Tibial artery (tissue), 4 donors: ENCODE data around the gene INSYN2B.

Experiments used
- DNase-seq, 2 donors: peaks; one replicate each; pipeline ENCODE4 v3.0.0-alpha.2; 2019
- H3K27ac ChIP-seq, 2 donors: fragments of 200-600 bp; sonication (generic) in 1 of 2; 1 replicate in 1 of 2; 2 replicates in 1 of 2; pipeline ENCODE4 v1.5.1; 2018 to 2019; ENCODE audit warnings: mild to moderate bottlenecking in 1 of 2
- H3K27me3 ChIP-seq, 2 donors: fragments of 200-600 bp; sonication (generic) in 1 of 2; one replicate each; pipeline versions ENCODE4 v1.5.1 to v1.6.0; 2016 to 2019
- H3K36me3 ChIP-seq, 3 donors: fragments of 200-600 bp; sonication (generic) in 2 of 3; one replicate each; pipeline ENCODE4 v1.5.1; 2016 to 2019; ENCODE audit warnings: mild to moderate bottlenecking in 2 of 3
- H3K4me1 ChIP-seq, 4 donors: fragments of 200-600 bp; sonication (generic) in 2 of 4; 1 replicate in 3 of 4; 2 replicates in 1 of 4; pipeline ENCODE4 v1.5.1; 2016 to 2019
- H3K4me3 ChIP-seq, 2 donors: fragments of 200-600 bp; sonication (generic) in 1 of 2; 1 replicate in 1 of 2; 2 replicates in 1 of 2; pipeline ENCODE4 v1.5.1; 2018 to 2019; ENCODE audit warnings: mild to moderate bottlenecking in 2 of 2
- H3K9me3 ChIP-seq, 3 donors: fragments of 200-600 bp; sonication (generic) in 1 of 3; one replicate each; pipeline ENCODE4 v1.5.1; 2016 to 2019
- intact Hi-C: fragments of 100-400 bp; cut with DNase I; formaldehyde crosslinking; loops from one replicate; pipeline ENCODE4 v1.15.0; 2023; ENCODE audit warnings: low total_unique reads
- TF ChIP-seq, protein P1 (sequence below), 2 experiments: fragments of 200-600 bp in 1 of 2; fragments of 450-650 bp in 1 of 2; IDR thresholded peaks; one replicate each; pipeline ENCODE4 v1.5.1; 2017 to 2019; ENCODE audit warnings: antibody characterized with exemption in 2 of 2, mild to moderate bottlenecking in 1 of 2, moderate library complexity in 1 of 2

INSYN2B gene

DNA sequence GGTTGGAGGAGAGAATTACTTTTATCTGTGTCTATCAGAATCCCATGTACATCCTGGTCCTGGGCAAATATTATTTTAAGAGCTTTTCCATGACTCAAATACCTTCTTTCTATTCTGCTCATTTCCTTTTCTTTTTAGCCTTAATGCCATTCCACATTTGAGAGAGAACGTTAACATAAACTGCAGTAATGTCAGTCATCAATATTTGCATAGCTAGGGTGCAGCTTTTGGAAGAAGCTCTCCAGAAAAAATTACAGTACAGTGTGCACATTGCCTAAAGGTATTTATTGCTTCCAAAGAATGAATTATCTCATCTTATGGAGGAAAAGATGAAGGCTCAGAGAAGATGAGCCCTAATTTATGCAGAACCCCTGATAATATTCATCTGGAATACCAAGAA, 58.3 kb downstream of the INSYN2B start:
- no peaks in the 10 kb centered on the region for H3K4me1 ChIP-seq
- TF ChIP-seq, protein P1, sequence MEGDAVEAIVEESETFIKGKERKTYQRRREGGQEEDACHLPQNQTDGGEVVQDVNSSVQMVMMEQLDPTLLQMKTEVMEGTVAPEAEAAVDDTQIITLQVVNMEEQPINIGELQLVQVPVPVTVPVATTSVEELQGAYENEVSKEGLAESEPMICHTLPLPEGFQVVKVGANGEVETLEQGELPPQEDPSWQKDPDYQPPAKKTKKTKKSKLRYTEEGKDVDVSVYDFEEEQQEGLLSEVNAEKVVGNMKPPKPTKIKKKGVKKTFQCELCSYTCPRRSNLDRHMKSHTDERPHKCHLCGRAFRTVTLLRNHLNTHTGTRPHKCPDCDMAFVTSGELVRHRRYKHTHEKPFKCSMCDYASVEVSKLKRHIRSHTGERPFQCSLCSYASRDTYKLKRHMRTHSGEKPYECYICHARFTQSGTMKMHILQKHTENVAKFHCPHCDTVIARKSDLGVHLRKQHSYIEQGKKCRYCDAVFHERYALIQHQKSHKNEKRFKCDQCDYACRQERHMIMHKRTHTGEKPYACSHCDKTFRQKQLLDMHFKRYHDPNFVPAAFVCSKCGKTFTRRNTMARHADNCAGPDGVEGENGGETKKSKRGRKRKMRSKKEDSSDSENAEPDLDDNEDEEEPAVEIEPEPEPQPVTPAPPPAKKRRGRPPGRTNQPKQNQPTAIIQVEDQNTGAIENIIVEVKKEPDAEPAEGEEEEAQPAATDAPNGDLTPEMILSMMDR (IDR thresholded peaks at IDR 0.05), result no peak
- H3K36me3 ChIP-seq, result no peaks in the 10 kb centered on the region
- H3K9me3 ChIP-seq, result no peaks in the 10 kb centered on the region
- no peak overlapping the region for H3K27ac ChIP-seq
- no peak overlapping the region for H3K4me3 ChIP-seq
- H3K27me3 ChIP-seq, result no peaks in the 10 kb centered on the region
- no peak for DNase-seq
- intact Hi-C loops, result no loop called here

DNA sequence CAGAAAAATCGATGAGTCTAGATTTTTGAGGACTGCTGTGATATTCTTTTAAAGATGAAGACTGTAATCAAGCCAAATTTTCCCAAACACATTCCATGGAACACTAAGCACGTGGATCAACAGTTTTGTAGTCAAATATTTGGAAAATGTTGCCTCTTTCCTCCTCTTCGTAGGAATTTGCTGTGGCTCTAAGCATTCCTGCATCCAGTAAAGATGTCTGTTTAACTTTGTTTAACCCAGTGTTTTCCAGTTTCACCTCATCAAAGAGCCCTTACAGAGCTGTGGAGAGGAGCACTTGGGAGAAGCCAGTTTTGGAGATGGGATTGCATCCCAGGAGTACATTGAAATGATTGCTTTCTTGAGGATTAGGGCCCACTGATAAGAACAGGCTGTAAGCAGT, 58.9 kb downstream of the INSYN2B start:
- DNase-seq, result no peak
- Histone ChIP-seq H3K9me3 (no peaks in the 10 kb centered on the region), H3K27me3 (no peaks in the 10 kb centered on the region), H3K4me1 (no peaks in the 10 kb centered on the region), H3K27ac (no peak overlapping the region), H3K4me3 (no peak overlapping the region), H3K36me3 (no peaks in the 10 kb centered on the region)
- TF ChIP-seq, protein P1 (IDR thresholded peaks at IDR 0.05), result no peak
- intact Hi-C loops, result no loop called here

DNA sequence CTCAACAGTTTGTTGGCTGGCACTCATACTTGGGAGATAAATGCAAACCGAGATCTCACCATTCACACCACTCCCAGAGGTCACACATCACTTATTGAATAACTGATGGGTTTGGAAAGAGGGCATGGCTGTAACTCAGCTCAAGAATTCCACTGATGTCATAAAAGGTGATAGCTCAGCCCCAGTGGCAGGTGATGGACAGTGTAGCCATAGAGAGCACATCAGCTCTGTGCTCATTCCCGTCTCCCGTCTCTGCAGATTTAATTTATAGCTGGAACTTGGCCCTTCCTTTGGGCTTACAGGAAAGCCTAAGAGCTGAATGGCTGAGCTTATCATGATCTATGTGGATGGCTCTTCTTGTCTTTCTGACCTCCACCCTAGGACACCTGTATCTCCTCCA, 59.8 kb downstream of the INSYN2B start:
- intact Hi-C loops, result no loop called here
- Histone ChIP-seq H3K9me3 (no peaks in the 10 kb centered on the region), H3K4me3 (no peak overlapping the region), H3K4me1 (no peaks in the 10 kb centered on the region), H3K27me3 (no peaks in the 10 kb centered on the region), H3K36me3 (no peaks in the 10 kb centered on the region), H3K27ac (no peak overlapping the region)
- no peak for DNase-seq
- TF ChIP-seq, protein P1 (IDR thresholded peaks at IDR 0.05), result no peak

DNA sequence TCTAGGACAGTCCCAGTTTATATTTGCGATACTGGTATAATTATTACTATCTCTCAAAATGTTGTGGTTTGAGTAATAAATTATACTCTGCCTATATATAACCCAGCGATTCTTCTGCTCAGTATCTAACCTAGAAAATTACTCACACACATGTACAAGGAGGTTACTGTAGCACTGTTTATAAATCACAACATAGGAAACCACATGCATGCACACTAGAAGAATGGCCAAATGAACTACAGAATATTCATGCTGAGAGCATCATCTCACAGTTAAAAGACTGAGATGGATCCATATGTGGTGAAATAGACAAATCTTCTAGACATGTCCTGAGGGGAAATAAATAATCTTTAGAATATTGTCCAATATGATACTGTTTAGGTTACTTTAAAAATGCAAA, 62.1 kb downstream of the INSYN2B start:
- no peaks in the 10 kb centered on the region for H3K36me3 ChIP-seq
- H3K27me3 ChIP-seq, result no peaks in the 10 kb centered on the region
- H3K4me1 ChIP-seq, result no peaks in the 10 kb centered on the region
- intact Hi-C loops, result no loop called here
- no peaks in the 10 kb centered on the region for H3K9me3 ChIP-seq
- no peak for DNase-seq
- TF ChIP-seq, protein P1 (IDR thresholded peaks at IDR 0.05), result no peak
- H3K27ac ChIP-seq, result no peak overlapping the region
- H3K4me3 ChIP-seq, result no peak overlapping the region

DNA sequence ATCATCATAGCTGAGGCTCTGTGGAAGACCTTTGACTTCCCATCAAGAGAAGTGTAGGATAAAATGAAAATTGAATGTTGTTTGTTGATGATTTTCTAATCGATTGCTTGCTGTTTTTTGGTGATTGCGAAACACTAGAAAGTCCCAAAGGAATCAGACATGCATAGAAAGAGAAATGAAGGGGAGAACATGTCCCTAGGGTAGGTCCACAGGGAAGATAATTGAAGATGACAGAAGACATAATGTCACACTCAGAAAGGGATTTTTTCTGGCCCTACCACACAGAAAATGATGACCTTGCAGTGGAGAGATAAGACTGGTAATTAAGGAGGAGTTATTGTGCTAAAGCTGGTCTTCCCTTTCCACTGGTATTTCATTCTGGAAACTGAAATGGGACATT, 62.8 kb downstream of the INSYN2B start:
- no peak overlapping the region for H3K4me3 ChIP-seq
- H3K4me1 ChIP-seq, result no peaks in the 10 kb centered on the region
- no peak overlapping the region for H3K27ac ChIP-seq
- TF ChIP-seq, protein P1 (IDR thresholded peaks at IDR 0.05), result no peak
- H3K9me3 ChIP-seq, result no peaks in the 10 kb centered on the region
- no peaks in the 10 kb centered on the region for H3K27me3 ChIP-seq
- no peak for DNase-seq
- intact Hi-C loops, result no loop called here
- no peaks in the 10 kb centered on the region for H3K36me3 ChIP-seq

GRCh38 chr5:169914766-169915165, 65.5 kb downstream of the INSYN2B start:
- H3K27ac ChIP-seq, result no peak overlapping the region
- TF ChIP-seq, protein P1 (IDR thresholded peaks at IDR 0.05), result no peak
- H3K4me1 ChIP-seq, result no peaks in the 10 kb centered on the region
- no peaks in the 10 kb centered on the region for H3K27me3 ChIP-seq
- intact Hi-C loops, result no loop called here
- DNase-seq, result no peak
- no peaks in the 10 kb centered on the region for H3K9me3 ChIP-seq
- no peaks in the 10 kb centered on the region for H3K36me3 ChIP-seq
- H3K4me3 ChIP-seq, result no peak overlapping the region
